HG03565 (cell line): ENCODE measurements around the gene NOD1.
"Not testable (repeated sequence)": the region's sequence is repeated elsewhere in the genome, so short reads cannot be mapped to it uniquely, and the experiment has no call there.

Experiments
- ATAC-seq: cut with Tn5 transposase; IDR thresholded peaks from one replicate; pipeline ENCODE4 v1.9.1; 2021; ENCODE audit warnings: mild to moderate bottlenecking, moderate library complexity; ENCODE audit not compliant: unreplicated experiment

NOD1 gene

GRCh38 chr7:30423788-30424505 lies 54.6 kb downstream of the NOD1 start:
- ATAC-seq = no peak

- ATAC-seq = no peak
Observed at GRCh38 chr7:30422922-30423321, 55.7 kb downstream of the NOD1 start.

GRCh38 chr7:30421647-30422196 lies 56.9 kb downstream of the NOD1 start:
- no peak for ATAC-seq

GRCh38 chr7:30420662-30421061 lies 57.9 kb downstream of the NOD1 start:
- no peak for ATAC-seq

- ATAC-seq = not testable (repeated sequence)
Observed at GRCh38 chr7:30420080-30420479, 58.5 kb downstream of the NOD1 start.

GRCh38 chr7:30413864-30414263 lies 64.7 kb downstream of the NOD1 start:
- ATAC-seq = no peak

GRCh38 chr7:30412782-30413504 lies 65.6 kb downstream of the NOD1 start:
- no peak for ATAC-seq

GRCh38 chr7:30411897-30412296 lies 66.7 kb downstream of the NOD1 start:
- no peak for ATAC-seq

- ATAC-seq = no peak
Observed at GRCh38 chr7:30411173-30411572, 67.4 kb downstream of the NOD1 start.

- no peak for ATAC-seq
Observed at GRCh38 chr7:30406664-30407425, 71.7 kb downstream of the NOD1 start.

- ATAC-seq = no peak
Observed at GRCh38 chr7:30405179-30405578, 73.4 kb downstream of the NOD1 start.

- ATAC-seq = no peak
Observed at GRCh38 chr7:30403477-30403876, 75.1 kb downstream of the NOD1 start.

- no peak for ATAC-seq
Observed at GRCh38 chr7:30396389-30396788, 82.2 kb downstream of the NOD1 start.

- ATAC-seq = no peak
Observed at GRCh38 chr7:30395676-30396075, 82.9 kb downstream of the NOD1 start.

GRCh38 chr7:30391806-30392205 lies 86.8 kb downstream of the NOD1 start:
- no peak for ATAC-seq

GRCh38 chr7:30390736-30391636 lies 87.6 kb downstream of the NOD1 start:
- ATAC-seq = no peak

- ATAC-seq = no peak
Observed at GRCh38 chr7:30389791-30390190, 88.8 kb downstream of the NOD1 start.

- no peak for ATAC-seq
Observed at GRCh38 chr7:30382607-30383006, 96.0 kb downstream of the NOD1 start.

- ATAC-seq = not testable (repeated sequence)
Observed at GRCh38 chr7:30380824-30381223, 97.8 kb downstream of the NOD1 start.

GRCh38 chr7:30380294-30380693 lies 98.3 kb downstream of the NOD1 start:
- no peak for ATAC-seq
